GM21367 (cell line): ENCODE measurements around the gene HPX.

ENCODE experiments used
- ATAC-seq: cut with Tn5 transposase; IDR thresholded peaks from one replicate; pipeline ENCODE4 v1.9.1; 2021; ENCODE audit not compliant: unreplicated experiment

HPX gene

GRCh38 chr11:6418557-6419008 lies 22.2 kb downstream of the HPX start:
- no peak for ATAC-seq

- no peak for ATAC-seq
These were observed 22.8 kb downstream of the HPX start for GRCh38 chr11:6417907-6418556.

GRCh38 chr11:6415797-6416196 lies 25.0 kb downstream of the HPX start:
- no peak for ATAC-seq

- ATAC-seq, result peak; percentile 44
These were observed 25.9 kb downstream of the HPX start for GRCh38 chr11:6414874-6415328.

GRCh38 chr11:6413791-6414201 lies 27.0 kb downstream of the HPX start:
- ATAC-seq, result no peak

GRCh38 chr11:6411594-6412031 lies 29.2 kb downstream of the HPX start:
- no peak for ATAC-seq

GRCh38 chr11:6410695-6411430 lies 29.9 kb downstream of the HPX start:
- no peak for ATAC-seq

GRCh38 chr11:6406370-6406769 lies 34.4 kb downstream of the HPX start:
- ATAC-seq, result no peak

GRCh38 chr11:6405846-6406245 lies 34.9 kb downstream of the HPX start:
- ATAC-seq, result no peak

GRCh38 chr11:6405052-6405667 lies 35.6 kb downstream of the HPX start:
- ATAC-seq, result no peak

- no peak for ATAC-seq
These were observed 36.3 kb downstream of the HPX start for GRCh38 chr11:6404342-6405051.

- no peak for ATAC-seq
These were observed 37.2 kb downstream of the HPX start for GRCh38 chr11:6403539-6403938.

- ATAC-seq, result peak; percentile 92
These were observed 38.2 kb downstream of the HPX start for GRCh38 chr11:6402561-6402981.

GRCh38 chr11:6402061-6402470 lies 38.7 kb downstream of the HPX start:
- peak; percentile 35 for ATAC-seq

GRCh38 chr11:6401464-6401863 lies 39.3 kb downstream of the HPX start:
- no peak for ATAC-seq

- ATAC-seq, result no peak
These were observed 40.1 kb downstream of the HPX start for GRCh38 chr11:6400431-6401345.

- ATAC-seq, result no peak
These were observed 43.2 kb downstream of the HPX start for GRCh38 chr11:6397636-6398035.

- ATAC-seq, result no peak
These were observed 43.6 kb downstream of the HPX start for GRCh38 chr11:6397156-6397555.

- no peak for ATAC-seq
These were observed 45.2 kb downstream of the HPX start for GRCh38 chr11:6395470-6396060.
